ENCODE results near the gene DLX4. TPM values are rescaled to one million over a fixed set of nuclear protein-coding genes. Genes with fewer than 3 reads are reported as not detected.

The DLX4 gene
- total and polyA plus RNA-seq, 10 of the 15 experiments (the other 5 are each of a cell fraction or from before 2014, with no cell fraction given) = 0.05 to 0.29 (median 0.15) TPM

DNA sequence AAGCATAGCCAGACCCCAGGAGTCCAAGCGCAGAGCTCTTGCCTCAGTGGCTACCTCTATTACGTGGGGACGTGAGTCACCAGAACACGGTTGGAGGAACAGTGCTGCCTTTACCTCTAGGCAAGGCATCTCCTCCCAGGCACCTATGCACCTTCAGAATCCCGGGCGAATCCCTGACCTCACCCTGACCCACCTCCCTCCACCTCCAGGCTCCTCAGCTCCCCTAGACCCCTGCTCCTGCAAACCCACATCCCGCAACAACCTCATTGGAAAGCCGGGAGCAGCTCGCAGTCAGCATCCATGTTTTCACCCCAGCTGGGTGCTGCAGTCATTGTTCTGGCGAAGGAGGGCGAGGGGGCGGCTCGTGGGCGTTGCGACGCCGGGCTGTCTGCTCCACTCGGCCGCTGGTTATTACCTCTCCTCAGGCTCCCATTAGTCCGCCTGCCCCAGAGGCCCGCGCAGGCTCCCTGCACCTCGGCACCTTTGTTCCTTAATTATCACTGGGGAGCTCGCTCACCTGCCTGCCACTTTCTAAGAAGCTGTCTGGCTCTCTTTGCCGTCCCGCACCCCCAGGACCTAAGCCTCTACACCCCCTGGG is 24.6 kb upstream of the DLX4 start:
- Histone ChIP-seq H3K4me1 (ENCODE audit: control insufficient read depth, insufficient read depth, low read length) (no peaks in the 10 kb centered on the region), H3K4me3 (no peak overlapping the region), H3K27me3 (replicated peaks in 1 of 2; ENCODE audit: control insufficient read depth in 2 of 2, insufficient read depth in 2 of 2, low read length in 1 of 2) (peaks cover 2 to 11% of the 10 kb centered on the region in 2 experiments; a peak in 3 of 4 replicates), H2AFZ (ENCODE audit: control insufficient read depth, low read depth, low read length) (no peak overlapping the region), H3K4me2 (ENCODE audit: control insufficient read depth, insufficient read depth) (no peak overlapping the region), H3K79me2 (ENCODE audit: control insufficient read depth, insufficient read depth, low read length) (no peaks in the 10 kb centered on the region), H3K9me3 (replicated peaks; ENCODE audit: control insufficient read depth, insufficient read depth, low read length) (no peaks in the 10 kb centered on the region), H3K36me3 (ENCODE audit: control insufficient read depth in 2 of 2, insufficient read depth in 2 of 2, low read length in 1 of 2) (no peaks in the 10 kb centered on the region), H4K20me1 (ENCODE audit: control insufficient read depth, insufficient read depth) (no peaks in the 10 kb centered on the region), H3K9ac (ENCODE audit: control insufficient read depth, insufficient read depth, low read length) (no peak overlapping the region), H3K27ac (ENCODE audit: control insufficient read depth, insufficient read depth) (no peak overlapping the region)
- RAD21 ChIA-PET (ENCODE audit: unreplicated experiment) = interaction anchor here (0.9 kb wide), 1 partner anchor 52 kb away, joined by 3 read pairs; no protein-coding TSS in a partner anchor
- DNase-seq (ENCODE audit: low read depth, low spot score) = no peak
- 20% methylated on average over 22 of the region's 26 CpGs for WGBS (ENCODE audit: insufficient coverage, insufficient replicate concordance, low lambda C conversion rate, missing lambda C conversion rate)
- TF ChIP-seq, protein P1, sequence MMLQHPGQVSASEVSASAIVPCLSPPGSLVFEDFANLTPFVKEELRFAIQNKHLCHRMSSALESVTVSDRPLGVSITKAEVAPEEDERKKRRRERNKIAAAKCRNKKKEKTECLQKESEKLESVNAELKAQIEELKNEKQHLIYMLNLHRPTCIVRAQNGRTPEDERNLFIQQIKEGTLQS (IDR thresholded peaks at IDR 0.05; ENCODE audit: borderline replicate concordance, extremely low read depth, low read depth, low read length) = no peak
- no TSS peak for BruUV-seq (replicated peaks)
- SMC1A ChIA-PET (ENCODE audit: uncharacterized antibody, unreplicated experiment) = no interaction called here
- POLR2A ChIA-PET = no interaction called here
- ATAC-seq = no peak
- CTCF ChIA-PET = no interaction called here
- intact Hi-C loops (cut with micrococcal nuclease; ENCODE audit: unreplicated experiment) = no loop called here
- in situ Hi-C loops (cut with MboI) = no loop called here
- no peak for FAIRE-seq

DNA sequence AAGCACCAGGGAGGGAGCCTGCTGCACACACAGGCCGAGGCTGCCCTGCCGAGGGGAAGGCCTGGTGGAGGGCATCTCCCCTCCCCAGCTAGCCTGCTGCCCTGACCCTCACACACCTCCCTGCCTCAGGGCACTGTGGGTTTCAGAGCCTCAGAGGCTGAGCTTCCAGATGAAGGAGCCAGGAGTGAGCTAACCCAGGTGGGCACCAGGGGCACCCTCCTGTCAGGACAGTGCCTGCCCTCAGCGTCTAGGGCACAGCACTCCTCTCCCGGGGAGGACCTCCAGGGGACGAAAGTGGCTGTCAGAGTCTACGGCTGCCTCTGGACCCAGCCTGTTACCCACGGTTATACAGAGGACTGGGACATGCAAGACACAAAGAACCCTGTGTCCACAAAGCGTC is 22.8 kb upstream of the DLX4 start:
- ChIA-PET SMC1A (ENCODE audit: uncharacterized antibody, unreplicated experiment) (no interaction called here), RAD21 (ENCODE audit: unreplicated experiment) (no interaction called here), POLR2A (no interaction called here), CTCF (no interaction called here)
- H2AFZ ChIP-seq (ENCODE audit: control insufficient read depth, low read depth, low read length) = no peak overlapping the region
- FAIRE-seq (no peak), ATAC-seq (no peak), DNase-seq (ENCODE audit: low read depth, low spot score) (no peak)
- no peak overlapping the region for H3K4me3 ChIP-seq
- intact Hi-C loops (cut with micrococcal nuclease; ENCODE audit: unreplicated experiment) = no loop called here
- TF ChIP-seq ESRRA (IDR thresholded peaks at IDR 0.05; ENCODE audit: low read length) = no peak
- TF ChIP-seq, protein P2, sequence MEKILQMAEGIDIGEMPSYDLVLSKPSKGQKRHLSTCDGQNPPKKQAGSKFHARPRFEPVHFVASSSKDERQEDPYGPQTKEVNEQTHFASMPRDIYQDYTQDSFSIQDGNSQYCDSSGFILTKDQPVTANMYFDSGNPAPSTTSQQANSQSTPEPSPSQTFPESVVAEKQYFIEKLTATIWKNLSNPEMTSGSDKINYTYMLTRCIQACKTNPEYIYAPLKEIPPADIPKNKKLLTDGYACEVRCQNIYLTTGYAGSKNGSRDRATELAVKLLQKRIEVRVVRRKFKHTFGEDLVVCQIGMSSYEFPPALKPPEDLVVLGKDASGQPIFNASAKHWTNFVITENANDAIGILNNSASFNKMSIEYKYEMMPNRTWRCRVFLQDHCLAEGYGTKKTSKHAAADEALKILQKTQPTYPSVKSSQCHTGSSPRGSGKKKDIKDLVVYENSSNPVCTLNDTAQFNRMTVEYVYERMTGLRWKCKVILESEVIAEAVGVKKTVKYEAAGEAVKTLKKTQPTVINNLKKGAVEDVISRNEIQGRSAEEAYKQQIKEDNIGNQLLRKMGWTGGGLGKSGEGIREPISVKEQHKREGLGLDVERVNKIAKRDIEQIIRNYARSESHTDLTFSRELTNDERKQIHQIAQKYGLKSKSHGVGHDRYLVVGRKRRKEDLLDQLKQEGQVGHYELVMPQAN (conservative IDR thresholded peaks at IDR 0.05) = no peak
- TF ChIP-seq, protein P3, sequence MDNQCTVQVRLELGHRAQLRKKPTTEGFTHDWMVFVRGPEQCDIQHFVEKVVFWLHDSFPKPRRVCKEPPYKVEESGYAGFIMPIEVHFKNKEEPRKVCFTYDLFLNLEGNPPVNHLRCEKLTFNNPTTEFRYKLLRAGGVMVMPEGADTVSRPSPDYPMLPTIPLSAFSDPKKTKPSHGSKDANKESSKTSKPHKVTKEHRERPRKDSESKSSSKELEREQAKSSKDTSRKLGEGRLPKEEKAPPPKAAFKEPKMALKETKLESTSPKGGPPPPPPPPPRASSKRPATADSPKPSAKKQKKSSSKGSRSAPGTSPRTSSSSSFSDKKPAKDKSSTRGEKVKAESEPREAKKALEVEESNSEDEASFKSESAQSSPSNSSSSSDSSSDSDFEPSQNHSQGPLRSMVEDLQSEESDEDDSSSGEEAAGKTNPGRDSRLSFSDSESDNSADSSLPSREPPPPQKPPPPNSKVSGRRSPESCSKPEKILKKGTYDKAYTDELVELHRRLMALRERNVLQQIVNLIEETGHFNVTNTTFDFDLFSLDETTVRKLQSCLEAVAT (IDR thresholded peaks at IDR 0.05) = no peak
- TF ChIP-seq BACH1 (IDR thresholded peaks at IDR 0.05; ENCODE audit: borderline replicate concordance) = no peak
- TF ChIP-seq POLR2A (IDR thresholded peaks at IDR 0.05; ENCODE audit: low read depth, low read length) = no peak
- no peak for TF ChIP-seq SUPT20H (IDR thresholded peaks at IDR 0.05; ENCODE audit: borderline replicate concordance, control insufficient read depth, low read depth, low read length)
- TF ChIP-seq, protein P4, sequence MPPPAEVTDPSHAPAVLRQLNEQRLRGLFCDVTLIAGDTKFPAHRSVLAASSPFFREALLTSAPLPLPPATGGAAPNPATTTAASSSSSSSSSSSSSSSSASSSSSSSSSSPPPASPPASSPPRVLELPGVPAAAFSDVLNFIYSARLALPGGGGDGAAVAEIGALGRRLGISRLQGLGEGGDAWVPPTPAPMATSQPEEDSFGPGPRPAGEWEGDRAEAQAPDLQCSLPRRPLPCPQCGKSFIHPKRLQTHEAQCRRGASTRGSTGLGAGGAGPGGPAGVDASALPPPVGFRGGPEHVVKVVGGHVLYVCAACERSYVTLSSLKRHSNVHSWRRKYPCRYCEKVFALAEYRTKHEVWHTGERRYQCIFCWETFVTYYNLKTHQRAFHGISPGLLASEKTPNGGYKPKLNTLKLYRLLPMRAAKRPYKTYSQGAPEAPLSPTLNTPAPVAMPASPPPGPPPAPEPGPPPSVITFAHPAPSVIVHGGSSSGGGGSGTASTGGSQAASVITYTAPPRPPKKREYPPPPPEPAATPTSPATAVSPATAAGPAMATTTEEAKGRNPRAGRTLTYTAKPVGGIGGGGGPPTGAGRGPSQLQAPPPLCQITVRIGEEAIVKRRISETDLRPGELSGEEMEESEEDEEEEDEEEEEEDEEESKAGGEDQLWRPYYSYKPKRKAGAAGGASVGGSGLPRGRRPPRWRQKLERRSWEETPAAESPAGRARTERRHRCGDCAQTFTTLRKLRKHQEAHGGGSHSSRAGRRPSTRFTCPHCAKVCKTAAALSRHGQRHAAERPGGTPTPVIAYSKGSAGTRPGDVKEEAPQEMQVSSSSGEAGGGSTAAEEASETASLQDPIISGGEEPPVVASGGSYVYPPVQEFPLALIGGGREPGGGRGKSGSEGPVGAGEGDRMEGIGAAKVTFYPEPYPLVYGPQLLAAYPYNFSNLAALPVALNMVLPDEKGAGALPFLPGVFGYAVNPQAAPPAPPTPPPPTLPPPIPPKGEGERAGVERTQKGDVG (CRISPR knock-in tag; IDR thresholded peaks at IDR 0.05) = no peak
- BruUV-seq (replicated peaks) = no TSS peak
- peaks cover 2 to 5% of the 10 kb centered on the region in 2 experiments; a peak in 3 of 4 replicates for H3K27me3 ChIP-seq (replicated peaks in 1 of 2; ENCODE audit: control insufficient read depth in 2 of 2, insufficient read depth in 2 of 2, low read length in 1 of 2)
- H4K20me1 ChIP-seq (ENCODE audit: control insufficient read depth, insufficient read depth) = no peaks in the 10 kb centered on the region
- no peaks in the 10 kb centered on the region for H3K9me3 ChIP-seq (replicated peaks; ENCODE audit: control insufficient read depth, insufficient read depth, low read length)
- no peaks in the 10 kb centered on the region for H3K4me1 ChIP-seq (ENCODE audit: control insufficient read depth, insufficient read depth, low read length)
- H3K4me2 ChIP-seq (ENCODE audit: control insufficient read depth, insufficient read depth) = no peak overlapping the region
- H3K36me3 ChIP-seq (ENCODE audit: control insufficient read depth in 2 of 2, insufficient read depth in 2 of 2, low read length in 1 of 2) = no peaks in the 10 kb centered on the region
- 16% methylated on average over 8 of the region's 8 CpGs for WGBS (ENCODE audit: insufficient coverage, insufficient replicate concordance, low lambda C conversion rate, missing lambda C conversion rate)
- no peaks in the 10 kb centered on the region for H3K79me2 ChIP-seq (ENCODE audit: control insufficient read depth, insufficient read depth, low read length)
- no peak overlapping the region for H3K9ac ChIP-seq (ENCODE audit: control insufficient read depth, insufficient read depth, low read length)
- in situ Hi-C loops (cut with MboI) = no loop called here
- no peak overlapping the region for H3K27ac ChIP-seq (ENCODE audit: control insufficient read depth, insufficient read depth)
